PC-9 (cell line): Measurements from ENCODE around the gene YAF2. TPM values are rescaled to one million over a fixed set of nuclear protein-coding genes. Genes with fewer than 3 reads are reported as not detected.

Experiments used
- BruUV-seq: library from RNA; stranded (reverse); fragments of 400-500 nt; replicated peaks from 2 replicates; lab custom pipeline; 2021; lab: Mats Ljungman, UMichigan
- CTCF ChIA-PET: fragments of 300-600 bp; sonication (Branson Sonifier 250); formaldehyde crosslinking; loops from one replicate; lab custom pipeline; 2022; ENCODE audit warnings: antibody characterized with exemption; lab: Charles Lee
- POLR2A ChIA-PET: fragments of 300-600 bp; sonication (Branson Sonifier 250); formaldehyde crosslinking; loops from one replicate; lab custom pipeline; 2022; ENCODE audit warnings: antibody characterized with exemption; ENCODE audit not compliant: unreplicated experiment; lab: Charles Lee
- DNase-seq, 2 experiments: peaks; one replicate each; pipeline versions ENCODE4 v3.0.0 to v3.0.0-alpha.2; 2015 to 2022; ENCODE audit warnings: mixed read lengths in 1 of 2
- H2AFZ ChIP-seq: fragments of 200-600 bp; sonication (generic); 2 replicates; pipeline ENCODE4 v1.8.1; 2017; ENCODE audit warnings: antibody characterized with exemption
- H3F3A ChIP-seq: fragments of 200-600 bp; sonication (generic); 2 replicates; pipeline ENCODE4 v1.8.1; 2017; ENCODE audit warnings: antibody characterized with exemption, mild to moderate bottlenecking, low read depth; ENCODE audit not compliant: insufficient read depth
- H3K27ac ChIP-seq: fragments of 200-600 bp; sonication (generic); 2 replicates; pipeline ENCODE4 v1.6.1; 2016; ENCODE audit warnings: mixed run types
- H3K27me3 ChIP-seq: fragments of 200-600 bp; sonication (generic); 2 replicates; pipeline ENCODE4 v1.6.1; 2016; ENCODE audit warnings: low read depth, mixed run types; ENCODE audit not compliant: insufficient read depth
- H3K36me3 ChIP-seq: fragments of 200-600 bp; sonication (generic); 2 replicates; pipeline ENCODE4 v1.6.1; 2016; ENCODE audit warnings: low read depth, mixed run types
- H3K4me1 ChIP-seq: fragments of 200-600 bp; sonication (generic); replicated peaks from 2 replicates; pipeline ENCODE4 v1.6.1; 2016; ENCODE audit warnings: mixed run types; ENCODE audit not compliant: insufficient read depth
- H3K4me2 ChIP-seq: fragments of 200-600 bp; sonication (generic); 2 replicates; pipeline ENCODE4 v1.6.1; 2017; ENCODE audit warnings: mixed run types
- H3K4me3 ChIP-seq: fragments of 200-600 bp; sonication (generic); 2 replicates; pipeline ENCODE4 v1.6.1; 2016; ENCODE audit warnings: mixed run types
- H3K79me2 ChIP-seq: fragments of 200-600 bp; sonication (generic); 2 replicates; pipeline ENCODE4 v1.6.1; 2017; ENCODE audit warnings: low read depth, mixed run types
- H3K9me2 ChIP-seq: fragments of 200-600 bp; sonication (generic); 2 replicates; pipeline ENCODE4 v1.8.1; 2017; ENCODE audit warnings: mild to moderate bottlenecking; ENCODE audit not compliant: insufficient read depth
- H3K9me3 ChIP-seq: fragments of 200-600 bp; sonication (generic); 2 replicates; pipeline ENCODE4 v1.8.1; 2016; ENCODE audit warnings: low read depth; ENCODE audit not compliant: insufficient read depth
- H4K20me1 ChIP-seq: fragments of 200-600 bp; sonication (generic); 2 replicates; pipeline ENCODE4 v1.8.1; 2017; ENCODE audit not compliant: insufficient read depth
- CTCF ChIP-seq: fragments of 200-600 bp; sonication (generic); conservative IDR thresholded peaks from 2 replicates; pipeline ENCODE4 v1.6.1; 2017; ENCODE audit warnings: mixed run types, antibody characterized with exemption, mild to moderate bottlenecking, moderate library complexity
- EZH2 ChIP-seq: fragments of 200-600 bp; sonication (generic); IDR thresholded peaks from 2 replicates; pipeline ENCODE4 v1.8.0; 2017; ENCODE audit warnings: antibody characterized with exemption, low read depth
- intact Hi-C: fragments of 100-400 bp; cut with micrococcal nuclease; formaldehyde crosslinking; loops from one replicate; pipeline ENCODE4 v1.10.0; 2022; ENCODE audit not compliant: unreplicated experiment
- total RNA-seq: library from RNA; stranded (reverse); gene quantifications from 2 replicates; pipeline ENCODE4 v1.2.3, GENCODE V29; 2021

The YAF2 gene
- total RNA-seq, 1 experiment from 2014 or later, result 11.6 TPM

- Histone ChIP-seq H3K4me1 (peaks cover 5% of the 10 kb centered on the region), H3K27ac (no peak overlapping the region), H3K9me2 (no peaks in the 10 kb centered on the region), H2AFZ (no peak overlapping the region), H3K4me2 (no peak overlapping the region), H3K9me3 (no peaks in the 10 kb centered on the region), H3K4me3 (no peak overlapping the region), H3K36me3 (no peaks in the 10 kb centered on the region), H3K79me2 (no peaks in the 10 kb centered on the region), H4K20me1 (no peaks in the 10 kb centered on the region), H3K27me3 (no peaks in the 10 kb centered on the region), H3F3A (no peaks in the 10 kb centered on the region; the same call in 1 of the 2 replicates)
- intact Hi-C loops, result no loop called here
- TF ChIP-seq CTCF (no peak), EZH2 (no peak)
- ChIA-PET CTCF (no interaction called here), POLR2A (no interaction called here)
- no TSS peak for BruUV-seq
- DNase-seq, result no peak
These were observed 71.5 kb downstream of the YAF2 start for GRCh38 chr12:42166501-42166900.

GRCh38 chr12:42163913-42164312 lies 74.1 kb downstream of the YAF2 start:
- TF ChIP-seq EZH2 (no peak), CTCF (no peak)
- Histone ChIP-seq H3K79me2 (no peaks in the 10 kb centered on the region), H3K27ac (no peak overlapping the region), H3K4me2 (no peak overlapping the region), H3F3A (no peaks in the 10 kb centered on the region; the same call in 1 of the 2 replicates), H3K4me3 (no peak overlapping the region), H3K36me3 (no peaks in the 10 kb centered on the region), H3K27me3 (no peaks in the 10 kb centered on the region), H3K9me2 (no peaks in the 10 kb centered on the region), H2AFZ (no peak overlapping the region), H3K4me1 (peaks cover 5% of the 10 kb centered on the region), H4K20me1 (0 out of 2 replicates have a peak, but pooled peaks cover 3% of the 10 kb centered on the region), H3K9me3 (no peaks in the 10 kb centered on the region)
- no peak for DNase-seq
- CTCF ChIA-PET, result no interaction called here
- no TSS peak for BruUV-seq
- intact Hi-C loops, result no loop called here
- POLR2A ChIA-PET, result no interaction called here

GRCh38 chr12:42162965-42163364 lies 75.1 kb downstream of the YAF2 start:
- Histone ChIP-seq H3K4me2 (no peak overlapping the region), H3K36me3 (0 out of 2 replicates have a peak, but pooled peaks cover 6% of the 10 kb centered on the region), H3K9me3 (no peaks in the 10 kb centered on the region), H3K4me1 (peaks cover 5% of the 10 kb centered on the region), H3K4me3 (no peak overlapping the region), H3K9me2 (no peaks in the 10 kb centered on the region), H3K27me3 (no peaks in the 10 kb centered on the region), H3K27ac (no peak overlapping the region), H4K20me1 (0 out of 2 replicates have a peak, but pooled peaks cover 3% of the 10 kb centered on the region), H3F3A (no peaks in the 10 kb centered on the region; the same call in 1 of the 2 replicates), H2AFZ (no peak overlapping the region), H3K79me2 (no peaks in the 10 kb centered on the region)
- BruUV-seq, result no TSS peak
- POLR2A ChIA-PET, result no interaction called here
- TF ChIP-seq CTCF (no peak), EZH2 (no peak)
- CTCF ChIA-PET, result no interaction called here
- no peak for DNase-seq
- intact Hi-C loops, result no loop called here
